A673 (cell line): ENCODE data around the gene PLCB4. TPM values are rescaled to one million over a fixed set of nuclear protein-coding genes. Genes with fewer than 3 reads are reported as not detected.

ENCODE experiments used
- BruUV-seq: library from RNA; stranded (reverse); fragments of 400-500 nt; replicated peaks from 2 replicates; lab custom pipeline; 2021; lab: Mats Ljungman, UMichigan
- CTCF ChIA-PET: fragments of 300-600 bp; sonication (Branson Sonifier 250); formaldehyde crosslinking; loops from one replicate; lab custom pipeline; 2022; ENCODE audit warnings: antibody characterized with exemption; lab: Charles Lee
- POLR2A ChIA-PET: fragments of 300-600 bp; sonication (Branson Sonifier 250); formaldehyde crosslinking; loops from one replicate; lab custom pipeline; 2022; ENCODE audit warnings: antibody characterized with exemption; ENCODE audit not compliant: low non-redundant PET; lab: Charles Lee
- DNase-seq: peaks from one replicate; pipeline ENCODE4 v3.0.0-alpha.2; 2015; ENCODE audit warnings: low spot score
- H3K27ac ChIP-seq: fragments of 200-600 bp; sonication (generic); 2 replicates; pipeline ENCODE4 v1.5.1; 2016; ENCODE audit warnings: mixed run types, low read depth, mild to moderate bottlenecking, mixed read lengths, antibody characterized with exemption, low read length; ENCODE audit not compliant: poor library complexity, severe bottlenecking
- H3K27me3 ChIP-seq: fragments of 200-600 bp; sonication (generic); replicated peaks from 2 replicates; pipeline ENCODE4 v1.6.1; 2017; ENCODE audit warnings: mixed run types, low read depth, mild to moderate bottlenecking, mixed read lengths, antibody characterized with exemption, low read length; ENCODE audit not compliant: insufficient read depth, poor library complexity
- H3K36me3 ChIP-seq: fragments of 200-600 bp; sonication (generic); 2 replicates; pipeline ENCODE4 v1.6.1; 2016; ENCODE audit warnings: mixed run types, mild to moderate bottlenecking, mixed read lengths, antibody characterized with exemption, low read length; ENCODE audit not compliant: insufficient read depth, poor library complexity, severe bottlenecking
- H3K4me1 ChIP-seq: fragments of 200-600 bp; sonication (generic); 2 replicates; pipeline ENCODE4 v1.6.1; 2017; ENCODE audit warnings: mixed run types, mild to moderate bottlenecking, mixed read lengths, antibody characterized with exemption, low read length; ENCODE audit not compliant: insufficient read depth, poor library complexity, severe bottlenecking
- H3K4me3 ChIP-seq: fragments of 200-600 bp; sonication (generic); 2 replicates; pipeline ENCODE4 v1.5.1; 2016; ENCODE audit warnings: low read depth, mixed run types, mild to moderate bottlenecking, mixed read lengths, low read length; ENCODE audit not compliant: poor library complexity, severe bottlenecking
- H3K9me3 ChIP-seq: fragments of 200-600 bp; sonication (generic); 2 replicates; pipeline ENCODE4 v1.6.1; 2016; ENCODE audit warnings: mixed run types, low read depth, mild to moderate bottlenecking, mixed read lengths, antibody characterized with exemption, low read length; ENCODE audit not compliant: poor library complexity, severe bottlenecking
- CTCF ChIP-seq: fragments of 300-800, 200-600 bp; sonication (generic); conservative IDR thresholded peaks from 2 replicates; pipeline ENCODE4 v1.5.1; 2017; ENCODE audit warnings: low read depth, mild to moderate bottlenecking, antibody characterized with exemption, low read length, moderate library complexity, mixed read lengths
- EZH2 ChIP-seq: fragments of 200-600 bp; sonication (generic); IDR thresholded peaks from 2 replicates; pipeline ENCODE4 v1.6.1; 2017; ENCODE audit warnings: borderline replicate concordance, low read depth, mild to moderate bottlenecking, mixed read lengths, antibody characterized with exemption, low read length; ENCODE audit not compliant: poor library complexity, severe bottlenecking
- intact Hi-C: fragments of 100-400 bp; cut with micrococcal nuclease; formaldehyde crosslinking; loops from one replicate; pipeline ENCODE4 v1.10.0; 2022; ENCODE audit not compliant: unreplicated experiment
- total RNA-seq: library from RNA; stranded (reverse); gene quantifications from 2 replicates; pipeline ENCODE4 v1.2.3, GENCODE V29; 2021

Gene PLCB4
- total RNA-seq, 1 experiment from 2014 or later, result 6.2 TPM

GRCh38 chr20:9136114-9136513, 67.2 kb downstream of the PLCB4 start:
- BruUV-seq, result no TSS peak
- no peak overlapping the region for H3K4me3 ChIP-seq
- ChIA-PET CTCF (no interaction called here), POLR2A (no interaction called here)
- H3K27me3 ChIP-seq, result no peaks in the 10 kb centered on the region
- H3K4me1 ChIP-seq, result no peaks in the 10 kb centered on the region
- H3K27ac ChIP-seq, result no peak overlapping the region
- DNase-seq, result no peak
- no peaks in the 10 kb centered on the region for H3K36me3 ChIP-seq
- H3K9me3 ChIP-seq, result no peaks in the 10 kb centered on the region
- TF ChIP-seq EZH2, result no peak
- TF ChIP-seq CTCF, result no peak
- intact Hi-C loops, result no loop called here

DNA sequence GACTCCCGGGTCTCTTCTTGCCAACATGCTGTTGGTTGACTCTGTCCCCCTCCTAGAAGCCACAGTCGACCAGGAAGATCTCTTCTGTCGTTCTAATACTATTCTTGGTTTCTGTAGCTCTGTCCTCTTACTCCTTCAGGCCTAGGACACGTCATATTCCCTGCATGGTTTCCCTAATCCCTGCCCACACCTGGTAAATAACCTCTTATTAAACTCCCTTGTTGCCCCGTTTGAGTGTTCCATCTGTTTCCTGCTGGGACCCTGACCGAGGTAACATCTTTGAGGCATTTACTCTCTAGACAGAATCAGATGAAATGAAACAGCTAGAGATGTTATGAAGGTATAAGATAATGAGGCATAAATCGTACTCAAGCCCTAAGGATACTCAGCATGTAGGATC, 68.1 kb downstream of the PLCB4 start:
- no peak for TF ChIP-seq CTCF
- no peak for TF ChIP-seq EZH2
- BruUV-seq, result no TSS peak
- POLR2A ChIA-PET, result no interaction called here

GRCh38 chr20:9139106-9139833, 70.4 kb downstream of the PLCB4 start:
- Histone ChIP-seq H3K9me3 (no peaks in the 10 kb centered on the region), H3K27ac (no peak overlapping the region), H3K36me3 (no peaks in the 10 kb centered on the region), H3K4me3 (no peak overlapping the region), H3K27me3 (no peaks in the 10 kb centered on the region), H3K4me1 (no peaks in the 10 kb centered on the region)
- CTCF ChIA-PET, result no interaction called here
- BruUV-seq, result no TSS peak
- no peak for TF ChIP-seq CTCF
- DNase-seq, result no peak
- intact Hi-C loops, result no loop called here
- POLR2A ChIA-PET, result interaction anchor here (0.6 kb wide), 1 partner anchor 31 kb away, joined by 4 read pairs; no protein-coding TSS in a partner anchor

More for the DNA sequence above, 68.1 kb downstream of the PLCB4 start:
- Histone ChIP-seq H3K4me3 (no peak overlapping the region), H3K36me3 (no peaks in the 10 kb centered on the region), H3K9me3 (no peaks in the 10 kb centered on the region), H3K27me3 (no peaks in the 10 kb centered on the region), H3K27ac (no peak overlapping the region), H3K4me1 (no peaks in the 10 kb centered on the region)
- DNase-seq, result no peak
- intact Hi-C loops, result no loop called here
- CTCF ChIA-PET, result no interaction called here
